H9 (cell line): ENCODE data around the gene INPP5J. TPM values are rescaled to one million over a fixed set of nuclear protein-coding genes. Genes with fewer than 3 reads are reported as not detected.
A peak's percentile ranks its signal among the peaks of the same experiment; 100 is the strongest.

Experiments
- DNase-seq: peaks from one replicate; pipeline ENCODE4 v3.0.0-alpha.2; 2017
- H2AFZ ChIP-seq: one replicate; pipeline ENCODE4 v1.6.1; 2013; ENCODE audit warnings: mild to moderate bottlenecking, low read length, control low read depth, moderate library complexity
- H2AK5ac ChIP-seq: 2 replicates; pipeline ENCODE4 v1.6.1; 2013; ENCODE audit warnings: low read length, control low read depth, mixed read lengths; ENCODE audit not compliant: insufficient read length
- H2BK120ac ChIP-seq: one replicate; pipeline ENCODE4 v1.6.1; 2013; ENCODE audit warnings: low read depth, mild to moderate bottlenecking, low read length, control low read depth, inconsistent platforms; ENCODE audit not compliant: poor library complexity, severe bottlenecking
- H2BK12ac ChIP-seq: 2 replicates; pipeline ENCODE4 v1.6.1; 2013; ENCODE audit warnings: low read length, control low read depth, mixed read lengths, low read depth; ENCODE audit not compliant: insufficient read length
- H2BK15ac ChIP-seq: 2 replicates; pipeline ENCODE4 v1.6.1; 2013; ENCODE audit warnings: low read depth, low read length, control low read depth
- H2BK20ac ChIP-seq: one replicate; pipeline ENCODE4 v1.6.1; 2013; ENCODE audit warnings: low read depth, mild to moderate bottlenecking, low read length, control low read depth, inconsistent platforms; ENCODE audit not compliant: poor library complexity, severe bottlenecking
- H2BK5ac ChIP-seq: 2 replicates; pipeline ENCODE4 v1.6.1; 2013; ENCODE audit warnings: low read length, control low read depth, mixed read lengths; ENCODE audit not compliant: insufficient read length
- H3K14ac ChIP-seq: 2 replicates; pipeline ENCODE4 v1.6.1; 2013; ENCODE audit warnings: low read length, control low read depth; ENCODE audit not compliant: insufficient read depth
- H3K18ac ChIP-seq: 2 replicates; pipeline ENCODE4 v1.6.1; 2013; ENCODE audit warnings: low read depth, mild to moderate bottlenecking, mixed read lengths, low read length, control low read depth; ENCODE audit not compliant: insufficient read length
- H3K23ac ChIP-seq: 2 replicates; pipeline ENCODE4 v1.6.1; 2013; ENCODE audit warnings: low read length, control low read depth, mixed read lengths, low read depth; ENCODE audit not compliant: insufficient read length
- H3K23me2 ChIP-seq: 2 replicates; pipeline ENCODE4 v1.6.1; 2013; ENCODE audit warnings: low read depth, mild to moderate bottlenecking, mixed read lengths, low read length, control low read depth; ENCODE audit not compliant: insufficient read length, poor library complexity, severe bottlenecking
- H3K27ac ChIP-seq: 2 replicates; pipeline ENCODE4 v1.5.1; 2013; ENCODE audit warnings: low read length, control low read depth, mixed read lengths, low read depth; ENCODE audit not compliant: insufficient read length
- H3K27me3 ChIP-seq: 2 replicates; pipeline ENCODE4 v1.6.1; 2013; ENCODE audit warnings: low read length, control low read depth, inconsistent platforms; ENCODE audit not compliant: insufficient read depth
- H3K4ac ChIP-seq: 2 replicates; pipeline ENCODE4 v1.6.1; 2013; ENCODE audit warnings: low read depth, mild to moderate bottlenecking, control low read depth, inconsistent platforms, low read length, moderate library complexity
- H3K4me1 ChIP-seq: 2 replicates; pipeline ENCODE4 v1.6.1; 2013; ENCODE audit warnings: low read length, control low read depth, inconsistent platforms; ENCODE audit not compliant: insufficient read depth
- H3K4me2 ChIP-seq: 2 replicates; pipeline ENCODE4 v1.6.1; 2013; ENCODE audit warnings: low read length, control low read depth, mixed read lengths; ENCODE audit not compliant: insufficient read length, insufficient read depth
- H3K56ac ChIP-seq: 2 replicates; pipeline ENCODE4 v1.6.1; 2013; ENCODE audit warnings: low read depth, mild to moderate bottlenecking, mixed read lengths, low read length, control low read depth; ENCODE audit not compliant: insufficient read length
- H3K79me1 ChIP-seq: 2 replicates; pipeline ENCODE4 v1.6.1; 2013; ENCODE audit warnings: low read depth, mild to moderate bottlenecking, moderate library complexity, low read length, control low read depth, inconsistent platforms; ENCODE audit not compliant: insufficient read depth, poor library complexity, severe bottlenecking
- H3K79me2 ChIP-seq: 2 replicates; pipeline ENCODE4 v1.6.1; 2013; ENCODE audit warnings: low read length, control low read depth, inconsistent platforms; ENCODE audit not compliant: insufficient read depth
- H3K9ac ChIP-seq: 2 replicates; pipeline ENCODE4 v1.6.1; 2013; ENCODE audit warnings: low read length, control low read depth, mixed read lengths; ENCODE audit not compliant: insufficient read length; ENCODE audit errors: extremely low read depth
- H3K9me3 ChIP-seq: one replicate; pipeline ENCODE4 v1.6.1; 2013; ENCODE audit warnings: low read depth, low read length, inconsistent platforms; ENCODE audit not compliant: control insufficient read depth
- H3T11ph ChIP-seq: one replicate; pipeline ENCODE4 v1.6.1; 2013; ENCODE audit warnings: mild to moderate bottlenecking, low read length, control low read depth, inconsistent platforms
- H4K20me1 ChIP-seq: one replicate; pipeline ENCODE4 v1.6.1; 2013; ENCODE audit not compliant: control insufficient read depth, insufficient read length, insufficient read depth
- H4K5ac ChIP-seq: 2 replicates; pipeline ENCODE4 v1.6.1; 2013; ENCODE audit warnings: low read depth, mild to moderate bottlenecking, mixed read lengths, low read length, control low read depth; ENCODE audit not compliant: insufficient read length
- H4K8ac ChIP-seq: replicated peaks from 2 replicates; pipeline ENCODE4 v1.6.1; 2013; ENCODE audit warnings: low read length, control low read depth, mixed read lengths, low read depth; ENCODE audit not compliant: insufficient read length
- H4K91ac ChIP-seq: 2 replicates; pipeline ENCODE4 v1.6.1; 2013; ENCODE audit warnings: low read depth, mild to moderate bottlenecking, moderate library complexity, mixed read lengths, low read length, control low read depth; ENCODE audit not compliant: insufficient read length
- H3K27ac Mint-ChIP-seq, 3 experiments: 2 replicates in 2 of 3; 3 replicates in 1 of 3; pipeline ENCODE4 v1.8.0; 2020 to 2021; ENCODE audit warnings: mixed read lengths in 3 of 3, mild to moderate bottlenecking in 1 of 3, moderate library complexity in 1 of 3
- H3K27me3 Mint-ChIP-seq: 2 replicates; pipeline ENCODE4 v1.8.0; 2021; ENCODE audit warnings: low read depth, mild to moderate bottlenecking, moderate library complexity, mixed read lengths
- H3K36me3 Mint-ChIP-seq, 3 experiments: 2 replicates in 2 of 3; 3 replicates in 1 of 3; pipeline ENCODE4 v1.8.0; 2020 to 2021; ENCODE audit warnings: low read depth in 3 of 3, mixed read lengths in 3 of 3; ENCODE audit not compliant: insufficient read depth in 1 of 3
- H3K4me1 Mint-ChIP-seq, 2 experiments: 2 replicates each; pipeline ENCODE4 v1.8.0; 2020; ENCODE audit warnings: mixed read lengths in 2 of 2
- H3K4me3 Mint-ChIP-seq, 2 experiments: 2 replicates in 1 of 2; 3 replicates in 1 of 2; pipeline ENCODE4 v1.8.0; 2020 to 2021; ENCODE audit warnings: mild to moderate bottlenecking in 2 of 2, mixed read lengths in 2 of 2, moderate library complexity in 1 of 2
- H3K9me3 Mint-ChIP-seq, 2 experiments: 2 replicates in 1 of 2; 3 replicates in 1 of 2; pipeline ENCODE4 v1.8.0; 2020; ENCODE audit warnings: mild to moderate bottlenecking in 2 of 2, mixed read lengths in 2 of 2, moderate library complexity in 1 of 2
- CTCF ChIP-seq: fragments of 200-600 bp; sonication (generic); conservative IDR thresholded peaks from 3 replicates; pipeline ENCODE4 v1.8.0; 2021; ENCODE audit warnings: antibody characterized with exemption, mild to moderate bottlenecking
- WGBS: extraction: QIAGEN DNeasy Blood & Tissue Kit; methylation state at CpG from one replicate; pipeline ENCODE4 v1.1.7; 2013; ENCODE audit warnings: missing lambda C conversion rate, low lambda C conversion rate, mixed read lengths; ENCODE audit not compliant: insufficient read length; ENCODE audit errors: extremely low coverage; 5-methylcytosine and 5-hydroxymethylcytosine counted together
- total RNA-seq: library from RNA; stranded (reverse); gene quantifications from 2 replicates; pipeline ENCODE4 v1.2.1, GENCODE V29; 2021

Gene INPP5J
- total RNA-seq, 1 experiment from 2014 or later: 4.9 TPM

GRCh38 chr22:31141551-31141950, 18.8 kb downstream of the INPP5J start:
- no peak overlapping the region for H3K27ac ChIP-seq
- no peak overlapping the region for H2BK15ac ChIP-seq
- no peak overlapping the region for H3K9ac ChIP-seq
- H3K56ac ChIP-seq: no peak overlapping the region
- H4K8ac ChIP-seq: no peak overlapping the region
- H3K79me1 ChIP-seq: peaks cover 9% of the 10 kb centered on the region
- Mint-ChIP-seq H3K4me3 (no peak overlapping the region), H3K36me3 (peaks cover 4 to 16% (median 8%) of the 10 kb centered on the region in 3 experiments; a peak in 5 of 7 replicates), H3K4me1 (peaks cover 15 to 20% of the 10 kb centered on the region in 2 experiments), H3K9me3 (peaks cover 11 to 15% of the 10 kb centered on the region in 2 experiments), H3K27me3 (peaks cover 14% of the 10 kb centered on the region), H3K27ac (peak overlapping the region in 1 of 3 experiments; percentile 91; a peak in 1 of 7 replicates)
- no peak overlapping the region for H3K23ac ChIP-seq
- H2AK5ac ChIP-seq: no peak overlapping the region
- H4K5ac ChIP-seq: no peak overlapping the region
- H3K23me2 ChIP-seq: peaks cover 11% of the 10 kb centered on the region
- no peak overlapping the region for H2AFZ ChIP-seq
- TF ChIP-seq CTCF: no peak
- H3T11ph ChIP-seq: no peak overlapping the region
- no peak overlapping the region for H3K4ac ChIP-seq
- peaks cover 10% of the 10 kb centered on the region; the same call in 1 of the 2 replicates for H3K79me2 ChIP-seq
- H2BK12ac ChIP-seq: no peak overlapping the region
- H2BK5ac ChIP-seq: no peak overlapping the region
- no peak overlapping the region for H3K14ac ChIP-seq
- no peaks in the 10 kb centered on the region for H3K27me3 ChIP-seq
- H3K9me3 ChIP-seq: no peaks in the 10 kb centered on the region
- H3K4me2 ChIP-seq: no peak overlapping the region
- H2BK120ac ChIP-seq: no peak overlapping the region
- H3K4me1 ChIP-seq: peaks cover 7% of the 10 kb centered on the region; the same call in 1 of the 2 replicates
- no peak overlapping the region for H2BK20ac ChIP-seq
- DNase-seq: peak; percentile 24
- WGBS: no CpG with 5 or more reads among the region's 2 CpGs
- no peaks in the 10 kb centered on the region for H4K20me1 ChIP-seq
- H4K91ac ChIP-seq: peak overlapping the region; percentile 37
- no peak overlapping the region for H3K18ac ChIP-seq
